ENCODE results near the gene ELMO1. TPM values are rescaled to one million over a fixed set of nuclear protein-coding genes. Genes with fewer than 3 reads are reported as not detected.

The ELMO1 gene
- total RNA-seq, 2 donors from 2014 or later, result 32.2 to 46.7 TPM

DNA sequence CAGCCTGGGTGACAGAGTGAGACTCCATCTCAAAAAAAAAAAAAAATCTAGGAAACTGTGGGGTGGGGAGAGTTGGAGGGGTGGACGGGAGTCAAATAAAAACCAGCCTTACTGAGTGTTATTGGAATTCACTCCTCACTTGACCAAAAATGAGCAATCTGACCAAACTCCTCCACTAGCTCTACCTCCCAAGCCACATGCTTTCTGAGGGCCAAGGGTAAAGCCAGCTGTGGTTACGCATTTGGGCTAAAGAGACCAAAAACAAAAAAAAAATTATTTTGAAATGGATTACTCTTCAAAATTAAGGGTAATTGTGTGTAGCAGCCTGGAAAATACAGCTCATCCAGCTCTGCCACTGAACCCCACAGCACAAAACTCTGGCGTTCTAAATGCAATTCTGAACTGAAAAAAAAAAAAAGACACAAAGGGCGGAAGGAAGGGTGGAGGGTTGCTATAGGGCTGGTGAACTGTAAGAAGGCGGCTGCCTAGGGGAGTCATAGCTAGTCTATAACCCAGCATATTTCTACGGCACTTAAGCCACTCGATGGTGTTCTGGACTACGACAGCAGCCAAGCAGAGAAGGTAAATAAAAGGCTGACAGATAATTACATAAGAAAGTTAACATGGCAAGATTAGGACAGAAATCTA, 7.8 kb downstream of the ELMO1 start:
- no peak for DNase-seq (ENCODE audit: low spot score)
- intact Hi-C loops (cut with DNase I), result loop anchor here in 1 of 2 donors (10.0 kb wide), 1 partner anchor 774 kb away; no protein-coding TSS in a partner anchor

DNA sequence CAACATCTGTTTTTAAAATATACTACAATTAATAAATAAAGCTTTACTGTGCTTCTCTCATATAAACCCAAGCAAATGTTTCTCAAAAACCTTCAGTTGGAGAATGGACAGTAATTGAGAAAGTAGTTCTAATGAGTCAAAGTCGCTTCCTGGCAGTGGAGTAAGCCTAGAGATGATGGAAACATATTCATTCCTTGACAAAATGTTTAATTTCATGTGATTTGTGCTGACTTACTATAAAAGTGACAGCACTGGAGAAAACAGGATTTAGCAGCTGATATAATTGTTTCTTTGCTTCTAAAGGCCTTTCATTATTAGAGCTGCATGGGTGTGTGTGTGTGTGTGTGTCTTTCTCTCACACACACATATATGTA, 9.0 kb downstream of the ELMO1 start:
- DNase-seq (ENCODE audit: low spot score), result no peak
- intact Hi-C loops (cut with DNase I), result loop anchor here in 1 of 2 donors (10.0 kb wide), 1 partner anchor 775 kb away; no protein-coding TSS in a partner anchor

DNA sequence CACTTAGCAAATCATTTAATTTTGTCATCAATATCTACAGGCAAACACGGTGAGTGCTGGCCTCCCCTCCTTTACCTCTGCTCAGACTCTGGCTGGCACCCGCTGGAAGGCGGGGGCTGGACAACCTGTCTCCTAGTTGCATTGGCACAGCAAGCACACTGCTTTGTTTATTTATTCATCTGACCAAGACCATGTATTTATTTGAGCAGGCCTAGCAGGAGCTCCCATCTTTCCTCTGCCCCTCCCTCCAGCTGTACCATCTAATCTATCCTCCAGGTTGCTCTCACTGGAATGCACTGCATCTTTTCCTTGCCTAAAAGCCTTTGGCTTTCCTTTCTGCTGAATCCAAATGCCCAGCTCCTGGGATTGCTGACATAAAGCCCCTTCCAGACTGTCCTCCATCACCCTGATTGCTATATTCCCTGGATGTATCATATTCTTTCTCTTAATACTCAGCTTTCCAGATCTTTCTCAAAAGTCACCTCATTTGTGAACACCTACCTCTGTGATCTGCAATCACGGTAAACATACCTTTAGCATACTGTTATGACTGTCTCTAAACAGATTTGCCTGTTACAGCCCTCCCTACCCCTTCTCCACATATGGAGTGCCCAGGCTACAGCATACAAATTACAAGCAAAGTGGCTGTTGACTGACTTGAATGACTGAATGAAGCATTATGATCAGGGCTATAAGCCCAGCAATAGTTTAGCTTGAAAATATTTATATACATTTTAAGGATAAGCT, 9.6 kb downstream of the ELMO1 start:
- no peak for DNase-seq (ENCODE audit: low spot score)
- intact Hi-C loops (cut with DNase I), result no loop called here

DNA sequence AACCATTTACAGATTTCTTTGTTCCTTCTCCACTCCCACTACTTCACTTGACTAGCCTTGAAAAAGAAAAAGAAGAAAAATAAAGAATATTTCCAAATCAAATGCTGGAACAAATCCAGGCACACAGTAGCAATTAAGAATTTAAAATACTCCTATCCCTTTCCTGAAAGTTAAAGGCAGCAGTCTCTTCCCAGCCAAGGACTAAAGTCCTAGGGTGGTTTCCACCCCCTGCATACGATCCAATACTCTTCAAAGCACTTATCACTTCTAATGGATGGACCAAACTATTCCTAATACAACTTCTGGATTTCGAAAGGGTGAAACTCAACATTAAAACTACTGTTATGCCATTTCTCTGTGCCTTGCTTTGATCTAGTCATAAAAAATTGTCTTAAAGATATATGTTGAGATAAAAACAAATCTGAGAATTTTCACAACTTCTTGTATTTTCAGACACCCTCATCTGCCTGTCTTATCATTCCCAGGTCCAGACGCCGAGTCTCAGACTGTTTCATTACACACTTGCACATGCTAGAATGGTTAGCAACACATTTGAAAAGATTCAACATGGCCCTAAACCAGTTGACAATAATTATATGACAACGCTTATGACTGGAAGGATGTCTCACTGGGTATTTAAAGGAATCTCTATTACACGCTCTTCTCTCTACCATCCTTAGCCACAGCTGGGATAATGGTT, 13.4 kb downstream of the ELMO1 start:
- intact Hi-C loops (cut with DNase I), result no loop called here
- DNase-seq (ENCODE audit: low spot score), result no peak

DNA sequence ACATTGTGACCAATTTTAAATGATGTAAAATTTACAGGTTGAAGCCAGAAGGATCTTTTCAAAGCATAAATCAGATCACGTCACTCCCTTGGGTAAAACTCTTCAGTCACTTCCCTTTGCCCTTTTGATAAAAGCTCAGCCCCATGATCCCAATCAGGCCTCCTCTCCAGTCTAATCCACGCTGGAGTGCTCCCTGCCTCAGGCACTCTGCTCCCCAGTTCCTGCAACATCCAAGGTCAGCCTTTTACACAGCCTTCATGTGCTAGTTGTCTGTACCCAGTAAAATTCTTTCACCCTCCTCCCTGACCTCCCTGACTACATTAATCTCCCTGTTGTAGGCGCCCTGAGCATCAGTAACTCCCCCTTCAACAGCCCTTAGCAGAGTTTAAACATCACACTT, 14.1 kb downstream of the ELMO1 start:
- no peak for DNase-seq (ENCODE audit: low spot score)
- intact Hi-C loops (cut with DNase I), result no loop called here

DNA sequence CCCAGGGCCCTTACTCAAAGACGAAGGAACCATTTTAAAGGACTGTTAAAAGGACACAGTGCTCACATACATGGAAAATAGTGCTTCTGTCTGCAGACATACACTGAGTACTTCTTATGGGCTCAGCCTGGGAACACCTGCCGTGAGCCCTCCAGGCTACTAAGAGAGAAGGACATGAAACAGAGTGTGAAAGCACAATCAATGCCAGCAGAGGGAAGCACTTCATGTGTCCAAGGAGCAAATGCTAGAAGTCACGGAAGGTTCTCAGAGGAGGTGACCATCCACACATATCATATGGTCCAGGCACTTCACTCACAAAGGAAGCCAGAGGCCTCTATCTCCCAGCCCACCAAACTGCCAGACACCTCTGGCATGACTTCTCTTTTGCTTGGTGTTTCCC, 15.5 kb downstream of the ELMO1 start:
- intact Hi-C loops (cut with DNase I), result no loop called here
- no peak for DNase-seq (ENCODE audit: low spot score)

DNA sequence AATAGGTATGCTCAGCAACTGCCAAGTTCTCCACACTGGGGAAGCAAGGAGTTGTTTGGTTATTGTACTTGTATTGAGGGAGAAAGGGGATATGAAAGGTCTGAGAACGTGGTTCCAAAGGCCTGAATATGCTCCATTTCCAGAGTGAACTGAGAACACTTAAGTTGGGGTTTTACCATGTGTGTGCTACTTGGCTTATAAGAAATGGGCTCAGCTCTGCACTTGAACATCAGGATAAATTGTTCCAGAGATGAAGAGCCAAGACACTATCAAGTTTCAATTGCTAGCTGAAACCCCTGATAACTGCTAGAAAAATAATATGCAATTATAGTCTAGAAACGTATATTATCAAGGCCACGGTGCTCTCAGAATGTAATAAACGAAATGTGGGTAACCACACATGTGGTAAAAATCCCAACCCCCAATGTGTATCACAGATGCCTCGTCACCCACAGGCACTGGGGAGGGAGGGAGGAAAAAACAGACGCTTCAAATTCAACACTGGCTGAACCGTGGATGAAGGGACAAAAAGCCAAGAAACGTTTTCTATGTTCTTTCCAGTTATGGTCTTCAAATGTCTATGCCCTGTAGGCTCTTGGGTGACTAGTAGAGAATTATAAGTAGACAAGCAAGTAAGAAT, 16.3 kb downstream of the ELMO1 start:
- no peak for DNase-seq (ENCODE audit: low spot score)
- intact Hi-C loops (cut with DNase I), result no loop called here

DNA sequence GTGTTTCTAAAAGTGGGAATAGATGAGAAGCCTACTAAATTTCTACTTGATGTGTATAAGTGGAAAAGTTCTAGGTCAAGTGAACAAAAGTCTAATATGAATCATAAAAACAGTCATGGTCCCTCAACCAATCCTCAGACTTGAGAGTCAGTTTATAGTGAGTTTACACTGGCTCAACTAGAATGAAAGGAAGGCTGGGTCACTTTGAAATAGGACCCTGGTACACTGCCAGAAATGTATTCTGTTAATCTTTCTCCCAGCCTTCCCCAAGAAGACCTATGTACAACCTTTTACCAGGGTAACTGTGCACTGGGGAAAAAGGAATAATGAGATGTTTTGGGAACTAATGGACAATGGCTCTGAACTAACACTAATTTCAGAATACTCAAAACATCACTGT, 17.3 kb downstream of the ELMO1 start:
- no peak for DNase-seq (ENCODE audit: low spot score)
- intact Hi-C loops (cut with DNase I), result no loop called here

DNA sequence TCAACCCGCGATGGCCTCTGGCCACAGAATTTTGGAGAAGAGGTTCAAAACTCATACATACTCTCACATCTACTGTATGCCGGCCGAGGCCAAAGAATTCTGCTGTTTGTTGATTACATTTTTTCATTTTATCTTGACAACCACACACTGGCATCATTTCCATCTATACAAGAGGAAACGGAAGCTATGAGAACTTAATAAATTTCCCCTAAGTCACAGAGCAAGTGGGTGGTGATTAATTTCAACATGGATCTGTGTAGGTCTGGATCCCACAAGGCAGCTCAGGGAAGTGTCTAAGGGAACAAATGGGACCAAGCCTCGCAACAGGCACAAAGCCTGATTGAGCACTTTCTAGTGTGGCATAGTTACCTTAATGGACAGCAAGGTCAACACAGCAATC, 18.0 kb downstream of the ELMO1 start:
- intact Hi-C loops (cut with DNase I), result no loop called here
- no peak for DNase-seq (ENCODE audit: low spot score)

DNA sequence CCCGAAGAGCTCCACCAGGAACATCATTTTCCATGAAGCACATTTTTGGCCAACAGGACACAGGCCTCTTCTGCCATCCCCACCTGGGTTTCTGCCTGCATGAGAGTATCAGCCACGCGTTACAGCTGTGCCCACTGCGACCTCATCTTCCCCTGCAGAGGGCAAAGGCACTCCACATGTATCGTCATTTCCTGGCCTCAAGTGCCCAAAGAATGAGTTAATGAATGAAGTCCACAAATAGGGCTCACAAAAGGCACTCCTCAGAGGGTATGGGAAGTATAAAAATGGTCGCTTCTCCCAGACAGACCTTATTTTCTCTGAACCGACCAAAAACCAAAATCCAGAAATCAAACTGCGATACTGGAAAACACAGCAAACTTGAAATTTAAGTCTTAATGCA, 18.5 kb downstream of the ELMO1 start:
- intact Hi-C loops (cut with DNase I), result no loop called here
- DNase-seq (ENCODE audit: low spot score), result no peak

DNA sequence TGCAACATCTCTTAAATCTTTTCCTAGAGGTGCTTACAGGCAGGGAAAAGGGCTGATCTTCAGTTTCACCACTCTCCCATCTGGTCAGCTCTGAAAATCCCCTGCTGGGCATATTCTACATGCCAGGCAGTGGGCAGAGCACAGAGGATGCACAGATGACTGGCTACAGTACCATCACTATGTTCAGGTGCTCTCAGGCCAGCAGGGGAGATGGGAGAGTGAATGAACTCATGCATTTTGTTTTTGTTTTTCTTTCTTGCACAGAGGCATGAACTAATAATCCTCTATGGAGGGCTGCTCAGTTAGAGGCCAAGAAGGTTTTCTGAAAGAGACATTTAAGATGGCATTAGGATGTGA, 19.3 kb downstream of the ELMO1 start:
- intact Hi-C loops (cut with DNase I), result no loop called here

DNA sequence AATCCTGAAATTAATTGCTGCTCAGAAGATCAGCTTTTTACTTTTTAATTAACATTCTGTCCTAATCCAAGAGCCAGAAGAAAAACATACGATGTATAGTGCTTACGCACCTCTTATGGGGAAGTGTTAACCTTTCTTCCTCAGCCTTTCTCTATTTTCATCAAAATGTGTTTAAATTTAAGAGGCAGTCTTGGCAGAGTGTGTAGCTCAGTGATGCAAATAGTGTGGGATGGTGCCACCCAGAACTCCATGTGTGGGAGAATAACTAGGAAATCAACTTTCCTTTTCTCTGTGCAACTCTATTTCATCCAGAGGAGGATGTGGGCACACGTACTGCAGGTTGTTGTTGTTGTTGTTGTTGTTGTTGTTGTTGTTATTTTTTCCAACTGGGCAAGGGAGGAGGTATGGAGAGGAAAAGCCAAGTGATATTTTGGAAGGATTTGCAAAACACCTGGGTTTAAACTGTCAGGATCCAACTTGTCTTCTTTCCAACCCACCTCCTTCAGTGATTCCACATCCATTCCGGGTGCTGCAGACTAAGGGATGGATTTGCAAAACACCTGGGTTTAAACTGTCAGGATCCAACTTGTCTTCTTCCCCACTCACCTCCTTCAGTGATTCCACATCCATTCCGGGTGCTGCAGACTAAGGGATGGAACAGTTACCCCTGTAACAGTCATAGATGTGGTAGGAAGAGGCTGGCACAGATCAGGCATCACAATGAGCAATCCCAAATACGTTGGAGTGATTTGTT, 19.8 kb downstream of the ELMO1 start:
- DNase-seq (ENCODE audit: low spot score), result no peak
- intact Hi-C loops (cut with DNase I), result no loop called here

More for the DNA sequence above, 19.3 kb downstream of the ELMO1 start:
- no peak for DNase-seq (ENCODE audit: low spot score)

DNA sequence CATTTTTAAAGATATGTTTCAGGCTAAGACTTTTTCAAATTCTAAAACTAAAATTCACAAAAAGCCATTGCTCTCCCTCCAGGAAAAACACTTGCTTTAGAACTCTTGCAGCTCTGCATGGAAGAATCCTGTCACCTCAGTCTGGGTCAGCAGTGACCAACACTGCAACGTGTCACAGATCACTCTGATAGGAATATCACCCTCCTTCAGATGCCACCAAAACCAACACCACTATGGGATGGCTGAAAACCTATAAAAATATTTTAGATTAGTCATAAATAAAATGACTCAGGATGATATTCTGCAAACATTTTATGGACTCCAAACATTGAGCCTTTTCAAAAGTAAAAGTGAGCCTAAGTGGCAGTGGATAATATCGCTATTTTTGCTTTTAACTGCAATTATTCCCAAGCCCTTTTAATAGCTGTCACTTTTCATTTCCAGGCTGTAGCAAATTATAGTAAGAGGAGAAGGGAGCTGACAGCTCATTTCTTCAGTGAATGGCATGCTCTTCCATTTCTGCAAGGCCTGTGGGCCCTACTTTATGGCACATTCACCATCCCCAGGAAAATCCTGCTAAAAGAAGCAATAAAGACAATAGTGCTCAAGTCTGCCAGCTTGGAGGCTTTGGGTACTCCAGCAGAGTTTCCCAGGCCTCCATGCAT, 21.3 kb downstream of the ELMO1 start:
- intact Hi-C loops (cut with DNase I), result no loop called here
- DNase-seq (ENCODE audit: low spot score), result no peak

DNA sequence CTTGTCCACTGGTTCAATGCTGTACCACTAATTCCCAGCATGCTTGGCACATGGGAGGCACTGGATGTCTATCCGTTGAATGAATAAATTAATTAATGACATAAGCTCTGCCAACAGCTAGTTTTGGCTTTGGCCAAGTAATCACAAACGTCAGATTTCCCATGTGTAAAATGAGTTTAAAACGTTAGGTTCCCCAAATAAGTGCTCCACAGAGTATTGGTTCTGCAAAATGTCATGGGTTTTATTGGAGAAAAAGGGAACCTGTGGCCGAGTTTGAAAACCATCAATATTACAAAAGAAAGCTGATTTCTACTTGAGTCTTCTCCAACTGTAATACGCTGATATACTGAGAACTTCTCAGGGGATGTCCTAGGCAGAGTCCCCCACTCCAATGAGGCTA, 23.2 kb downstream of the ELMO1 start:
- no peak for DNase-seq (ENCODE audit: low spot score)
- intact Hi-C loops (cut with DNase I), result no loop called here

DNA sequence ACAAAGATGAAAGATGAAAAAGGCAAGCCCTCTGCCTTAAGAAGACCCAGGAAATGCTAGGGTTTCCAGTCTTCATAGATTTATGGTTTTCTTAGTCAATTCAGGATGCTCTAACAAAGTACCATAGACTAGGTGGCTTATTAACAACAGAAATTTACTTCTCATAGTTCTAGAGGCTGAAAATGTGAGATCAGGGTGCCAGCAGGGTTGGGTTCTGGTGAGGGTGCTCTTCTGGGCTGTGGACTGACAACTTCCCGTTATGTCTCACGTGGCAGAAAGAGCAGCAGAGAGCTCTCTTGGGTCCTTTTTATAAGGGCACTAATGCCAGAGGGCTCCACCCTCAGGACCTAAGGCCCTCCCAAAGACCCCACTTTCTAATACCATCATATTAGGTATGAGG, 23.7 kb downstream of the ELMO1 start:
- DNase-seq (ENCODE audit: low spot score), result no peak
- intact Hi-C loops (cut with DNase I), result no loop called here

DNA sequence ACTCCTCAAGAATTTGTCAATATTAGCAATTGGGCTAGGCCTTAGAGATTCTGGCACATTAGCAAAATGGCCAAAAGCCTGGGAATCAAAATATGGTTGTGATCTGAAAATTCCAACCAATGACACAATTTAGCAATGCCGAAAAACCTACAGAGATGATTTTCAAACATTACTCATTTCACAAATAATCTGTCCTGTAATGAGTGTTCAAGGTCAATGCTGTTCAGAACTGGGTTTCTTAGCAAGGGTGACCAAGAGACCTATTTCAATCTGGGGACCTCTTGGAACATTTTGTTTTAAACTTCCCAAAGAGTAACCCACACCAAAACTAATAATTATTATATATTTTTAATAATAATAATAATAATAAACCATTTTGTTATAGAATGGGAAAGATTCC, 24.1 kb downstream of the ELMO1 start:
- intact Hi-C loops (cut with DNase I), result no loop called here
- no peak for DNase-seq (ENCODE audit: low spot score)

DNA sequence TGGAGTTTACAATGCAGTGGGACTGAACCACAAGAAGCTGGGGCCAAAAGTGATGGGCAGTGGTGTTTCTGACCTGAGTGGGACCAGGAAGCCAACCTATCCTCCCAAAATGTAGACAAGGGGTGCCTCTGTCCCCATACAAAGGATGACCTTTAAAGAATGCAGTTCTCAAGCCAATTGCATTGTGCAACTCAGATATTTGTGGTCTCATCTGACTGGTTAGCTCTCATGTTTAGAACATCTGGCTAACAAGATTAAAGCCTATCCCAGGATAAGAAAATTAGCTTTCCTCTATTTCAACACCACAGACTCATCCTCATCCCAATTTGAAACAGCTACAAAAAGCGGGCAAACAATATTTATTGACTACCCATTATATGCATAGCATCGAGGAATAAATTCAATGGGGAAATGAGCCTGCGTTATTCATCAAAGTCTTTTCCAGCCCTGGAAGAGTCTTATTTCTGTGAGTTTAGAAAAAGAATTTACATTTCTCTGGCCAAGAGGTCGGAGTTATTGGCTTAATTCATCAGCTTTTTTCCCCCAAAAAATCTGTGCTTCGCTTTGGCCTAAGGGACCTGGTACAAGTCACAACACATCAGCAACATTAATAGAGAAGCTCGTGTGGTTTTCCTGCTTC, 26.7 kb downstream of the ELMO1 start:
- intact Hi-C loops (cut with DNase I), result no loop called here
- DNase-seq (ENCODE audit: low spot score), result no peak

DNA sequence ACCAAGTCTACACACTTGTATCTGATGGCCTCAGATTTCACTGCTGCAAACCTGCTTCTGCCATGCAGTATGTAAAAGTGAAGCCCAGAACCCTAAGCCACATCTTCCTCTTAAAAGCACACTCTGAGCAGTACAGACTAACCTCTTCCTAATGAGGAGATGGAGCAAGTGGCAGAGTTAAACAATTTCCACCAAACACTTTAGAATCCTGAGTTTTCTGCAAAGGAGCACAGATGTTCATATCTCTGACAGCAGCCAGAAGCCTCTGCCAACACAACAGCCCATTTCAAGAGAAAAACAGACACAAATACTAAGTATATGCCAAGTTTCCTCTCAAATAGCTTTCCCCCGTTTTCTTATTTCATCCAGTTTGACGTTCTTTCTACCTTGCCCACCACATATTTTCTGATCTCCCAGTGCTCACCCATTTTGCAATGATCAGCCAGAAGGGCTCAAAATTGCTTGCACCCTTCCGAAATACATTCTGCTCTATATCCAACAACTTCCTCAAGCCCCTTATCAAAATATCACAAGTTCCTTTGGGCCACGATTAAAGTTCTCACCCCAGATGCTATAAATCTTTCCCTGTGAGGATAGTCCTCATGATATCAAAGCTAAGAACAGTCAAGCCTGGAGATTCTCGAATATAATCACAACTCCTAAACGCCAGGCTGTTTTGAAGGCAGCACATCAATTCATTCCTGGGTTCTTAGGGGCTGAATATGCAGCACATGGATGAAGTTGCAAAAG, 27.5 kb downstream of the ELMO1 start:
- no peak for DNase-seq (ENCODE audit: low spot score)
- intact Hi-C loops (cut with DNase I), result no loop called here
